Endodermal cell (in vitro differentiated cells): ENCODE results near the gene MNT. TPM values are rescaled to one million over a fixed set of nuclear protein-coding genes. Genes with fewer than 3 reads are reported as not detected.

Source experiments
- DNase-seq: peaks from one replicate; pipeline ENCODE4 v3.0.0-alpha.2; 2017
- H3K27ac ChIP-seq: 2 replicates; pipeline ENCODE4 v1.5.1; 2013; ENCODE audit warnings: mild to moderate bottlenecking, low read depth, low read length, moderate library complexity
- H3K27me3 ChIP-seq: 2 replicates; pipeline ENCODE4 v1.6.1; 2013; ENCODE audit warnings: mild to moderate bottlenecking, low read length, moderate library complexity; ENCODE audit not compliant: insufficient read depth, control insufficient read depth, poor library complexity, severe bottlenecking
- H3K36me3 ChIP-seq: 2 replicates; pipeline ENCODE4 v1.7.0; 2013; ENCODE audit warnings: mild to moderate bottlenecking, low read length, moderate library complexity; ENCODE audit not compliant: control insufficient read depth, insufficient read depth
- H3K4me1 ChIP-seq: one replicate; pipeline ENCODE4 v1.7.0; 2013; ENCODE audit warnings: low read length; ENCODE audit not compliant: control insufficient read depth, insufficient read depth
- H3K4me3 ChIP-seq: 2 replicates; pipeline ENCODE4 v1.5.1; 2013; ENCODE audit warnings: mild to moderate bottlenecking, low read length, moderate library complexity
- H3K9ac ChIP-seq: 2 replicates; pipeline ENCODE4 v1.6.1; 2013; ENCODE audit warnings: mild to moderate bottlenecking, low read length, moderate library complexity; ENCODE audit not compliant: poor library complexity, severe bottlenecking; ENCODE audit errors: extremely low read depth
- H3K9me3 ChIP-seq: 2 replicates; pipeline ENCODE4 v1.6.1; 2013; ENCODE audit warnings: mild to moderate bottlenecking, low read length, moderate library complexity; ENCODE audit not compliant: control insufficient read depth
- H3K27ac Mint-ChIP-seq: 2 replicates; pipeline ENCODE4 v1.8.0; 2020; ENCODE audit warnings: mixed read lengths
- H3K27me3 Mint-ChIP-seq: 2 replicates; pipeline ENCODE4 v1.8.0; 2021; ENCODE audit warnings: mild to moderate bottlenecking, mixed read lengths; ENCODE audit not compliant: insufficient read depth
- H3K36me3 Mint-ChIP-seq: 2 replicates; pipeline ENCODE4 v1.8.0; 2020; ENCODE audit warnings: low read depth, mixed read lengths
- H3K4me1 Mint-ChIP-seq: 2 replicates; pipeline ENCODE4 v1.8.0; 2020; ENCODE audit warnings: mixed read lengths
- H3K4me3 Mint-ChIP-seq: 2 replicates; pipeline ENCODE4 v1.8.0; 2020; ENCODE audit warnings: mild to moderate bottlenecking, moderate library complexity, mixed read lengths
- H3K9me3 Mint-ChIP-seq: 2 replicates; pipeline ENCODE4 v1.8.0; 2020; ENCODE audit warnings: mild to moderate bottlenecking, mixed read lengths
- CTCF ChIP-seq: fragments of 200-600 bp; sonication (generic); conservative IDR thresholded peaks from 2 replicates; pipeline ENCODE4 v1.5.0; 2021; ENCODE audit warnings: antibody characterized with exemption, mild to moderate bottlenecking
- WGBS, 2 experiments: methylation state at CpG; one replicate each; pipeline versions ENCODE4 v1.1.5 to v1.1.7; 2013; ENCODE audit warnings: missing lambda C conversion rate in 2 of 2, mixed read lengths in 1 of 2; ENCODE audit not compliant: insufficient coverage in 1 of 2, insufficient read length in 1 of 2; 5-methylcytosine and 5-hydroxymethylcytosine counted together
- total RNA-seq, 2 donors: library from RNA; stranded (reverse); fragmentation: NEBNext Ultra II Directional in 1 of 2; extraction: Animal tissue kit (Norgen Biotek cat#: 25700) in 1 of 2; gene quantifications; 2 replicates in 1 of 2; 3 replicates in 1 of 2; pipeline ENCODE4 v1.2.1, GENCODE V29; 2021

MNT gene
- total RNA-seq, 2 donors from 2014 or later: 25.3 to 30.2 TPM

- Histone ChIP-seq H3K36me3 (peaks cover 17% of the 10 kb centered on the region), H3K9ac (no peak overlapping the region), H3K9me3 (no peaks in the 10 kb centered on the region), H3K27ac (no peak overlapping the region), H3K4me1 (no peaks in the 10 kb centered on the region), H3K4me3 (no peak overlapping the region), H3K27me3 (no peaks in the 10 kb centered on the region)
- H3K4me1 Mint-ChIP-seq: peaks cover 1% of the 10 kb centered on the region
- H3K27ac Mint-ChIP-seq: no peak overlapping the region
- peaks cover 8% of the 10 kb centered on the region for H3K36me3 Mint-ChIP-seq
- DNase-seq: no peak
- 95 to 98% methylated on average over 19 to 26 of the region's 26 CpGs for WGBS, 2 experiments
- H3K9me3 Mint-ChIP-seq: no peaks in the 10 kb centered on the region
- H3K27me3 Mint-ChIP-seq: no peaks in the 10 kb centered on the region
- no peak overlapping the region for H3K4me3 Mint-ChIP-seq
- TF ChIP-seq CTCF: no peak
Measured at GRCh38 chr17:2372180-2372579, 28.7 kb downstream of the MNT start.

GRCh38 chr17:2371183-2372130 is 29.4 kb downstream of the MNT start:
- TF ChIP-seq CTCF: no peak
- peaks cover 6% of the 10 kb centered on the region for H3K36me3 Mint-ChIP-seq

GRCh38 chr17:2370211-2370589 is 30.7 kb downstream of the MNT start:
- Histone ChIP-seq H3K9ac (no peak overlapping the region), H3K4me1 (no peaks in the 10 kb centered on the region), H3K9me3 (no peaks in the 10 kb centered on the region), H3K36me3 (peaks cover 6% of the 10 kb centered on the region), H3K27ac (no peak overlapping the region), H3K27me3 (no peaks in the 10 kb centered on the region), H3K4me3 (no peak overlapping the region)
- Mint-ChIP-seq H3K9me3 (no peaks in the 10 kb centered on the region), H3K27me3 (no peaks in the 10 kb centered on the region), H3K27ac (peak overlapping the region; percentile 68), H3K4me3 (no peak overlapping the region), H3K4me1 (peaks cover 1% of the 10 kb centered on the region), H3K36me3 (peaks cover 6% of the 10 kb centered on the region)
- no peak for TF ChIP-seq CTCF
- no peak for DNase-seq
- 89 to 90% methylated on average over 11 of the region's 11 CpGs for WGBS, 2 experiments

More at GRCh38 chr17:2371183-2372130, 29.4 kb downstream of the MNT start:
- Histone ChIP-seq H3K9ac (no peak overlapping the region), H3K4me1 (no peaks in the 10 kb centered on the region), H3K9me3 (no peaks in the 10 kb centered on the region), H3K36me3 (peaks cover 11% of the 10 kb centered on the region), H3K27ac (no peak overlapping the region), H3K4me3 (no peak overlapping the region), H3K27me3 (no peaks in the 10 kb centered on the region)
- H3K4me3 Mint-ChIP-seq: no peak overlapping the region
- H3K9me3 Mint-ChIP-seq: no peaks in the 10 kb centered on the region
- peaks cover 1% of the 10 kb centered on the region for H3K4me1 Mint-ChIP-seq
- no peak for DNase-seq
- 94 to 96% methylated on average over 18 to 30 of the region's 30 CpGs for WGBS, 2 experiments
- H3K27ac Mint-ChIP-seq: no peak overlapping the region
- H3K27me3 Mint-ChIP-seq: no peaks in the 10 kb centered on the region
